HS-27A (cell line): ENCODE data around the gene NVL.
"Not testable (repeated sequence)": the region's sequence is repeated elsewhere in the genome, so short reads cannot be mapped to it uniquely, and the experiment has no call there.

Experiments
- DNase-seq: peaks from one replicate; pipeline ENCODE4 v3.0.0-alpha.2; 2012; ENCODE audit warnings: low read depth, missing footprints

Gene NVL

DNA sequence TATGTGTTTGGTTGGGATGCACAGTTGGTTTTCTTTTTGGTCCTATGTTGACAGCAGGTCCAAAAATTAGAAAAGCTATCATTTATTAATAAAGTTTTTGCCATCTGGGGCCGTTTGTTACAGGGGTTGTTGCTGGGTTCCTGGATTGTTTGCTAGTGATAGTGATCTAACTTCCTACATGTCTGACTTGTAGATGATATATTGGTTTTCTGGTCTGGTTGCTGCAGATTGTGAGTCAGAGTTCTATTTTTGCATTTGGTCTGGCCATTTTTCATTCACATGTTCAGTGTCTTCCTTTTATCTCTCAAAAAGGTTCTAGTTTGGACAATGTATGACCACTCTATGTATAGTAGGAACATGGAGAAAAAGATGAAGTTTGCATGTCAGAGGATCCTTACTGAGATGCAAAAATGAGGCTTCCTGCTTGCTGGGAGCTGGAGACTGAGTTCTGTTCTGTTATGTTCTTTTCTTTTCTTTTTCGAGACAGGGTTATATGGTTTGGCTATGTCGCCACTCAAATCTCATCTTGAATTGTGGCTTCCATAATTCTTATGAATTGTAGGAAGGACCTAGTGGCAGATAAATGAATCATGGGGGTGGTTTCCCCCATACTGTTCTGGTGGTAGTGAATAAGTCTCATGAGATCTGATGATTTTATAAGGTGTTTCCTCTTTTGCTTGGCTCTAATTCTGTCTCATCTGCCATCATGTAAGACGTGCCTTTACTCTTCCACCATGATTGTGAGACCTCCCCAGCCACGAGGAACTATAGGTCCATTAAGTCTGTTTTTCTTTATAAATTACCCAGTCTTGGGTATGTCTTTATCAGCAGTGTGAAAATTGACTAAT is 4.2 kb upstream of the NVL start:
- DNase-seq = no peak

DNA sequence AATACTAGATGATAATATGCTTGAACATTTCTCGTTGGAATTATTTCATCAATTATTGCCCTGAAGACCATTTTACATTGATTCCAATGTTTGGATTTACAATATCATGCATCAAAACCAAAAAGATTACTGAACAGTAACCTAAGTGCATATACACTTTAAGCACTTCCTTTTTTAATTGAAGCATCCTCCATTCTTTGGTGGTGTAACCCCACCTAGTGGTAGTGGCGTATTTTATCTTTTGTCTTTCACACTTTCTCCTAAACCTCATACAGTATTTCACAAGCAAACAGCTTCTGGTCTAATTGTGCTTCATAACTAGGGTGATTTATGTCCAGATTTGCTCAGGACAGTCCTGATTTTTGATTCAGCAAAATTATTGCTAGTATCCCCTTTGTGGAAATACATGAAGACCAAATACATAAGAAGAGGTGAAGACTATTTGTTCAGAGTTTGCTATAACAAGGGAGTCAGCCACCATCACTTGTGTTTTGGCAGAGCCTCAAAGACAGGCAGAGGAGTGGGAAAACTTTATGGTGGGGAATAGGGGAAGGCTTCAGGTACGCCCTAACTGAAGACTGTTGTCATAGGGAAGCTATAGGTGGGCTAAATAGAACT is 3.4 kb upstream of the NVL start:
- DNase-seq = no peak

DNA sequence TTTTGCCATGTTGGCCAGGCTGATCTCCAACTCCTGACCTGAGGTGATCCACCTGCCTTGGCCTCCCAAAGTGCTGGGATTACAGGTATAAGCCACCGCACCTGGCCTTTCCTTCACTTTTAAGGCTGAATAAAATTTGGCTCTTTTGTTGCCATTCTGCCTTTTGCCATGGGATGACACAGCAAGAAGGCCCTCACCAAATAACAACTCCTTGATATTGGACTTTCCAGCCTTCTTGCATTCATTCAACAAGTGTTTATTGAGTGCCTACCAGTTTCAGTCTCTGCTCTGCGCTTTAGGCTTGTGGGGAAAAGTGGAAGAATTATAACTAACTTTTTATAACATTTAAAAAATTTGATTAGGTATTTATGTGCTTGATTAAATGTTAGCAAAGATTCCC is 1.9 kb upstream of the NVL start:
- no peak for DNase-seq

DNA sequence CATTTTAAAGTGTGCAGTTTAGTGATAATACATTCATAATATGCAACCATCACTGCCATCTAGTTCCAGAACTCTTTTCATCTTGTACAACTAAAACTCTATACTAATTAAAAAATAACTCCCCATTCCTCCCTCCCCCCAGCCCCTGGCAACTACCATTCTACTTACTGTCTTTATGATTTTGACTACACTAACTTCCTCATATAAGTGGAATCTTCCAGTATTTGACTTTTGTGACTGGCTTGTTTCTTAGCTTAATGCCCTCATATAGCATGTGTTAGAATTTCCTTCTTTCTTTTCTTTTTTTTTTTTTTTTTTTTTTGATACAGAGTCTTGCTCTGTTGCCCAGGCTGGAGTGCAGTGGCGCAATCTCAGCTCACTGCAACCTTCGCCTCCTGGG is 1.4 kb upstream of the NVL start:
- no peak for DNase-seq

DNA sequence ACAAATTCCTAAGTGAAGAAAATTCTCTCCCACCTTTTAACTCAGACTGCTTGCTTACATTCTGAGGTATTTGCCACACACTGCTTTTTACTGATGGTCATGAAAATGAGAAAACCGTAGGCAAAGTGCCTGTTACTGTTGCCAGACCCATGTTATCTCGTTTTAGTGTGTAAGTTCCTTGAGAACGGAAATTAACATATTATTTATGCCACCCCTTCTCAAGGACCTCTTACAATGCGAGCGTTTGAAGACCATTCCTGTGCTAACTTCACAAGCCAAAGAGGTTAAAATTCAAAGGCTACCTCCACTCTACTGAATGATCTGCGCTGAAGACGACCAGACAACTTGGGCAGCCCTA is 509 bp downstream of the NVL start:
- no peak for DNase-seq

DNA sequence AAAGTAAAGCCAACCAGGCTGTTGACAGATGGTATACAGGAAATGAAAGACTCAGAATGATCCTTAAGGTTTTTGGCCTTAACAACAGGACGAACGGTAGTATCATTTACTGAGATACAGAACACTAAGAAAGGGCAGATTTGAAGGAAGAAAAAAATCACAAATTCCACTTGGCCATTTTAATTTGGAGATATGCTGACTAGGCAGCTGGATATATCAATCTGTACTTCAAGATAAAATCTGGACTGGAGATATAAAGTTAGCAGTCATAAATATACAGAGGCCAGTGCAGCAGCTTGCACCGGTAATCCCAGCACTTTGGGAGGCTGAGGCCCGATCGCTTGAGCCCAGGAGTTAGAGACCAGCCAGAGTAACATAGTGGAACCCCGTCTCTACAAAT is 1.3 kb downstream of the NVL start:
- DNase-seq = no peak

DNA sequence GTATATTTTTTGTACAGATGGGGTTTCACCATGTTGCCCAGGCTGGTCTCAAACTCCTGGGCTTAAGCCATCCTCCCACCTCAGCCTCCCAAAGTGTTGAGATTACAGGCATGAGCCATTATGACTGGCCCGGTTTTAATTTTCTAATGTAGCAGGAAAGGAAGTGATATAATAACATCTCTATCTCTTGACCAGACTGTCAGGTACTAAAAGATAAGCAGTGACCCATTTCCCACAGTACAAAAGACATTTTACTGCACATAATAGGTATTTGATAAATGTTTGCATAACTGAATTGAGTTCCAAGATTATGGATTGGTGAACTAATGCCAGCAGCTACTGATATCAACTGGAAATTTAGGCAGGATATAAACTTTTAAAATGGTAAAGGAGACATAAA is 4.0 kb downstream of the NVL start:
- no peak for DNase-seq

DNA sequence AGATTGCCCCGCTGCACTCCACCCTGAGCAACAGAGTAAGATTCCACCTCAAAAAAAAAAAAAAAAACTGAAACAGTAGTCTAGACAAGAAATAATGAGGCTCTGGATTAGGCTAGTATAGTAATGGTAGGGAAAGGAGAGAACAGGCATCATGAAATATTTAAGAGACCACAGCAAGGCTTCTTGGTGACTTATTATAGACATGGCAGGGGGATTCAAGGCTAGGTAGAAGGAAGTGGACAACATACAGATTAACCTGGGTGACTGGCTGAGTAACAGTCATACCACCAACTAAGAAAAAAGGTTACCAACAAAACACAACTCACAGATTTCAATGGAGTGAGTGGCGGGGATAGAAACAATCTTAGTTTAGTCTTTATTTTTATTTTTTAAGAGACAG is 8.3 kb downstream of the NVL start:
- no peak for DNase-seq

DNA sequence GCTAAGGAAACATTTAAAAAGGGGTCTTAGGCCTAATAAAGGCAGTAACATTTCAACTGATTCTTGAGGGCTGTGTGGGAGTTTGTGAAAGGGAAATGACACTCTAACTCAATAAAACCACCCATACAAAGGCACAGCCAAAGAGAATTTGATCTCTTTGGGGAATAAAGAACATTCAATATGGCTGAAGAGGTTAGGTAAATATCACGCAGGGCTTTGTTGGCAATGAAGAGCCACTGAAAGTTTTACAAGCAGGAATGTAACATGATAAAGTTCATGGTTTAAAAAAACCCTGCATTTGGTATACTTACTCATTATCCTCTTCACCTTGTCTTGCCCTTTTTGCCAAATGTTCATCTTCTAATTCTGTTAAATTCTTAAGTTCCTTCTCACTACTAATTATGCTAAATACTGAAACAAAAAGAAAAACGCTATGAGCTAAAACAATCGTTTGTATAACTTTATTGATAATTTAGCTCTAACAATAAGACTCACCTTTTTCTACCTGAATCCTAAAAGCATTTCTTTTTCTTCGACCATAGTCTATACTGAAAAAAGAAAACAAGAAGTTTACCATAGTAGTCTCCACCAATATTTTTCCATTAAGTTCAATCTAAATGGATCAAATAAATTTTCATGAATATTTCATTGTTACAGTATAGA is 12.5 kb downstream of the NVL start:
- DNase-seq = no peak

DNA sequence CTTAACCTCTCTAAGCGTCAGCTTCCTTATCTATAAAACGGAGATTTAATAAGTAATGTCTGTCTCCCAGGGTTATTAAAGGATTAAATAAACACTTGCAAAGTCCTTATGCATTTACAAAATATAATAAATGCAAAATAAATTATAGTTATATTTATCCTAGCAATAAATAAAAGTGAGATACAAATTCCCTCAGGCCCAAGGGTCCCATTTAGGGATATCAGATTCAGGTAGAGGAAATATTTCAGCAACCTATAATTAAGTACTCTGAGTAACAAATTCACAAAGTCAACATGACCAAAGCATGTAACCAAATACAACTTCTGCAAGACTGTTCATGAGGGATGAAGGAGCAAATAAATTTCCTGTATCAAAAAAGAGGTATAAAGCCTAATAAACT is 17.9 kb downstream of the NVL start:
- no peak for DNase-seq

DNA sequence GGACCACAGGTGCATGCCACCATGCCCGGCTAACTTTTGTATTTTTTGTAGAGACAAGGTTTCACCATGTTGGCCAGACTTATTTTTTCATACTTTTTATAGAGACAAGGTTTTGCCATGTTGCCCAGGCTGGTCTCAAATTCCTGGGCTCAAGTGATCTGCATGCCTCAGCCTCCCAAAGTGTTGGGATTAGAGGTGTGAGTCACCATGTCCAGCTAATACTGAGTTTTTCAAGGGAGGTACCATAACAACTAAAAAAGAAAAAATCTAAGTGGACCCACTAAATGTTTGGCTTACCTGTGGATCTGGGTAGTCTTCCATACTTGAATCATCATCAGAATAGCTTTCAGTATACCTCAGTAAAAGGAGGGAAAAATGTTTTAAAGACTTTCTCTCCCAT is 18.5 kb downstream of the NVL start:
- DNase-seq = not testable (repeated sequence)

DNA sequence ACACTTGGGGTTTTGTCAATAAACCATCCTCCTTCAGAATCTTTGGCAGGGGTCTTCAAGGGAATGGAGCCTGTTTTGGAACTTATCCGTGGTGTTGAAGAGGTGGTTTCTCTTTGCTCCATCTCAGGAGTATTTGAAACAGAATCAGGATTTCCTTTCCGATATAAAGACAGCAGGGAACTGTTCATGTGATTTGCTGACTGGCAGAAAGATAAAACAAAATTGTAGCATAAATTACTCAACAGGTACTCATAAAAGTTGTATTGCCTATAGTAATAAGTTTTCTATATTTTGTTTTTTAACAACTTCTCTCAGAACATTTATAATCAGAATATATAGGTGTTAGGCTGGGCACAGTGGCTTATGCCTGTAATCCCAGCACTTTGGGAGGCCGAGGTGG is 21.9 kb downstream of the NVL start:
- no peak for DNase-seq

DNA sequence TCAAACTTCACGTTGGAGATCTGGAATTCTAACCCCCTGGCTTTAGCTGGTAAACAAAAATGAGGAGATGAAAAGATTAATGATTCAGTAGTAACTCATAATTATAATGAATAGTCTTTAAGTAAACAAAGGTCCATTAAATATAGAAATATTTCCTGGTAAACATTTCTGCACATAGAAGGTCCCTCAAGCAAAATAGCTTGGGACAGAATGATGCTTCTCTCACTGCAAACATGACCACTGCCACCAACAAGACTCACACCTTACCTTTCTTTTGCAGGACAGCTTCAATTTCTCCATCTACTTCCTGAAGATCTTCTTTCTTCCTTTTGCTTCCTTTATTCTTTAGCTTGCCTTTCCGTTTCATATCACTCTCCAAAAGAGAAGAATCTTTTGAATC is 25.2 kb downstream of the NVL start:
- no peak for DNase-seq

DNA sequence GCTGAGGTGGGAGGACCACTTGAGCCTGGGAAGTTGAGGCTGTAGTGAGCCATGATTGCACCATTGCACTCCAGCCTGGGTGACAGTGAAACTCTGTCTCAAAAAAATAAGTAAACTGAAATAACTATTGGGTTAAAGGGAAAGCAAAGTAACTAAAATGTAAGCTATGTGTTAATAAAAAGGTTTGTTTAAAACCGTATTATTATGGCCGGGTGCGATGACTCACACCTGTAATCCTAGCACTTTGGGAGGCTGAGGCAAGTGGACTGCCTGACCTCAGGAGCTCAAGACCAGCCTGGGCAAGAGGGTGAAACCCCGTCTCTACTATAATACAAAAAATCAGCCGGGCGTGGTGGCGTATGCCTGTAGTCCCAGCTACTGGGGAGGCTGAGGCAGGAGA is 27.0 kb downstream of the NVL start:
- no peak for DNase-seq

DNA sequence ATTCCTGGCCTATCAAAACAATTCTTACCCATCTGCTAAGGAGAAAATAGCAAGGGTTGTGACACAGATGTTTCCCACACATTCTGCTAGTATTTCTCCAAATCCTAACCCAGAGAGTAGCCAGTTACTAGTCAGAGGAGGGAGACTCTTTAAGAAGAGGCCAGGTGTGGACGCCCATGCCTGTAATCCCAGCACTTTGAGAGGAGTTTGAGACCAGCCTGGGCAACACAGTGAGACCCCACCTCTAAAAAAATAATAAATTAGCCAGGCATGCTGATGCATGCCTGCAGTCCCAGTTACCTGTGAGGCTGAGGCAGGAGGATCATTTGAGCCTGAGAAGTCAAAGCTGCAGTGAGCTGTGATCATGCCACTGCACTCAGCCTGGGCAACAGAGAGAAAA is 28.6 kb downstream of the NVL start:
- no peak for DNase-seq

DNA sequence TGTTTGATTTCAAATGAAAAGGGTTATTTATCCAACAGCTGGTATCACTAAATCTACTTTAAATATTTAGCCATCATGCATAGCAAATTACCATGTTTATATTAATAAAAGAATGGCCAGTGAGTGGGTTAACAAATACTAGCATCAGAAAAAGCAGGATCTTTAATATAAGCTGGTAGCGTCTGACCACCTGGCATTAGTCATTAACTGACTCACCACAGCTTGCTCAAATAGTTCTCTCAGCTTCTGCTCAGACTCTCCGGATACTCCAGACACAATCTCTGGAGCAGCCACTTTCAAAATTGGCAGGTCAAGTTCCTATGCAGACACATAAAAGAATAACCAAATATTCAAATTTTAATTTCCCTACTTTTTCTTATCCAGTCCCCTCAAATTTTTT is 29.6 kb downstream of the NVL start:
- DNase-seq = peak; percentile 34

DNA sequence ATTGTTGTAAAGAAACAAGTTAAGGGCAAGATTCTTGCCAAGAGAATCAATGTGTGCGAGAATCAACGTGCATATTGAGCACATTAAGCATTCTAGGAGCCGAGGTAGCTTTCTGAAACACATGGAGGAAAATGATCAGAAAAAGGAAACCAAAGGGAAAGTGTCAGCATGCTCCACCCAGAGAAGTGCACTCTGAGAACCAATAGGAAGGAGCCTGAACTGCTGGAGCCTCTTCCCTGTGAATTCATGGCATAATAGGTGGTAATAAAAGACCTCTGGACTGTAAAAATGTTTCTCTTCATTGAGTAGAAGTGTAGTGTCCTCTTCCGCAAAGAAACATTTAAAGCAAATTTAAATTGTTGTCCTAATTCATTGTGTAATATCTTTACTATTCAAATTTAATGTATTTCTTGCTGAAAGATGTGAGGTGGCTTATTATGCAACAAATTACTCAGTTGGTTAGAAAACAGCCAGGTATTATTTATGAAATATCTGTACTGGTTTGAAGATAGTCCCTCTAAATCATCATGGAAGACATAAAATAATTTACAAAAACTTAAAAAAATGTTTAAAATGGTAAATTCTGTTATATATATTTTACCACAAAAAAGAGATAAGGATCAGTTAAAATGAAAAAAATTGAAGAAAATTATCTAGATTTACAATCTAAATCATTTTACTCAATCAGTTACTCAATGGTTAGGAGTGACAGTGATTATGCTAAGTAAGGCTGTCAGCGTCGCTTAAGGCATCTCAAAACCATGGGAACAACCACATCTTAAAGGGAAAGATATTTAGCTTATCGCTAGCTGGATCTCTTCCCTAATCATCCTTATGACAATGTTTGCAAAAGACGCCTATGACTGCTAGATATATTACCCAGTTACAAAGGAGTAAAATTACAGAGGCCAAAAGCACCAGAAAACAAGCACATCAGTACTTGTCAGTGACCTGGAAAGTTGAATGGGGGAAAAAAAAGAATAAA is 31.3 kb downstream of the NVL start:
- no peak for DNase-seq

DNA sequence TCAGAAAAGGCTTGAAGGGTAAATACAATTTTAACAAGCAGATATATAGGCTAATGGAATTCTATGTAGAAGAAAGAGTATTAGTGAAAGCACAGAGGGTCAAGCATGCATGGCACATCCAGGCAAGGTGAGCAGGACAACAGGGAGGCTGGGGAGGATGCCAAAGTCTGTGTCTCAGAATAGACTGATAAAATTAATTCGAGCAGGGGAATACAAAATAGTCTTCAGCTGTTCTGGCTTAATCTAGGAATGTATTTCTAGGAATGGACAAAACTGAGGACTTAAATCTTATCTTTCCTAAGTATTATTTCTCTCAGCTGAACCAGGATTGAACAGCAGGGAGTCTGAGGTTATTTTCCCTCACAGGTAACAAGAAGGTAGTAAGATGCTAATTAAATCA is 35.2 kb downstream of the NVL start:
- no peak for DNase-seq

DNA sequence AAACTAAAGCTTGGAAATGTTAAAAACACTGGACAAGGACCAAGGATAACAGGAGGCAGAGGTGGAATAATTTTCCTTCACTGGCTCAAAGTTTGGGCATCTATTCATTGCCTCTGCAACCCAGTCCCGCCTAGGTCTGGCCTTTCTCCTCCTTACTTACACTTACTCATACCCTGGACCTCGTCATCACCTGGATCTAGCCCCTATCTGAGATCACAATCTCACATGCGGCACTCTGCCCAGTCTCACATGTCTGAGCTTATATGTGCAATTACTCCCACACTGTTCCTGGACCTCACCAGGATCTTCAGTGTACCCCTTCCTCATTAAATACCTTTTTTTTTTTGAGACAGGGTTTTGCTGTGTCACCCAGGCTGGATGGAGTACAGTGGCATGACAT is 37.6 kb downstream of the NVL start:
- no peak for DNase-seq

DNA sequence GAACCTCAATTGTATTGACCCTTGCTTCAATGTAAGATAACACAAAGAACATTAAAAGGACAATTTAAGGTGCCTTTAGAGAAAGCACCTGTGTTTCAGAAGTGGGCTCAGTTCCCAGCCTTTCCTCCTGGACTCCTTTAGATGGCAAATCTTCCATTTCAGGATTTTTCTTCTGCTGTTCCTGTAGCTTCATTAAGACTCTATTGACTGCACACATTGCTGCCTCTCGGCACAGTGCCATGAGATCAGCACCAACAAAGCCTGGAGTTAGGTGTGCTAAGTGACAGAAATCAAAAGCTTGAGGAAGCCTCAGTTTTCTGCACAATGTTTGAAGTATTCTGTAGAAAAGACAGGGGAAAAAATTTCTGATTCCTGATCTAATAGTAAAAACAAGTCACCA is 40.6 kb downstream of the NVL start:
- no peak for DNase-seq

DNA sequence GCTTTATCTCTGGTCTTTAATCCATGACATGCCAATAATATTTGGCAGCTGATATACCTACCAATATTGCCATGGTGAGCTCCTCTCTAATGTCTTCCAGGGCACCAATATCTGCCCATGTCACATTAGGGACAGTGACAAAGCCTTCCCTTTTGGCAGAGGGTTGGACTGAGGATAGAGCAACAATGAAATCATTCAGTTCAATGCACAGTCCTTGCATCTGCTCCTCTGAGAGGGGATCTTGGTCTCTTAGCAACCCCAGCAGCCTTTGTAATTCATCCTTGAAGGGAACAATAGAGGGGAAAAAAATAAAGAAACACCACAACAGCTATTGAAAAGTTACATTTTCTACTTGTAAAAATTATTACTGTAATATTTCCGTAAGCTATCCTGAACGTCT is 42.3 kb downstream of the NVL start:
- DNase-seq = no peak

DNA sequence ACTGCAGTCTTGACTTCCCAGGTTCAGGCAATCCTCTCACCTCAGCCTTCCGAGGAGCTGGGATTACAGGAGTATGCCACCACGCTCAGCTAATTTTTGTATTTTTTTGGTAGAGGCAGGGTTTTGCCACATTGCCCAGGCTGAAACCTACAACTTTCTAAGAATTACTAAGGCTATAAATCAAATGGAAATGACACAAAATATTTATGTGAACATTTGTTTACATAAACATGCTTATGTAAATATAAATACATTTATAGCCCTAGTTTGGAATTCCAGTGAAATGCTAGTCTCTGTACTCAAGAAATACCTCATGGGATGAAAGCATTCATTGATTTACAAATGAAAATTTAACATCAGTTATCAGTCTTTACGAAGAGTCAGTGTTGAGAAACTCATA is 47.8 kb downstream of the NVL start:
- DNase-seq = no peak
